Mesothelial cell of epicardium (in vitro differentiated cells): Measurements from ENCODE around the gene MAN1A2. TPM values are rescaled to one million over a fixed set of nuclear protein-coding genes. Genes with fewer than 3 reads are reported as not detected.

Source experiments
- DNase-seq, 2 experiments: peaks; one replicate each; pipeline ENCODE4 v3.0.0; 2021; ENCODE audit warnings: low spot score in 2 of 2; ENCODE audit not compliant: unreplicated experiment in 2 of 2
- H3K27ac Mint-ChIP-seq: 2 replicates; pipeline ENCODE4 v1.8.0; 2021; ENCODE audit warnings: mixed read lengths
- H3K27me3 Mint-ChIP-seq: 2 replicates; pipeline ENCODE4 v1.8.0; 2021; ENCODE audit warnings: low read depth, mixed read lengths
- H3K36me3 Mint-ChIP-seq: 2 replicates; pipeline ENCODE4 v1.8.0; 2021; ENCODE audit warnings: mixed read lengths
- H3K4me1 Mint-ChIP-seq: 2 replicates; pipeline ENCODE4 v1.8.0; 2021; ENCODE audit warnings: mixed read lengths
- H3K4me3 Mint-ChIP-seq: 2 replicates; pipeline ENCODE4 v1.8.0; 2021; ENCODE audit warnings: mild to moderate bottlenecking, moderate library complexity, mixed read lengths
- H3K9me3 Mint-ChIP-seq: 2 replicates; pipeline ENCODE4 v1.8.0; 2021; ENCODE audit warnings: mixed read lengths
- total RNA-seq: library from RNA; stranded (reverse); gene quantifications from 3 replicates; pipeline ENCODE4 v1.2.1, GENCODE V29; 2021
- TF ChIP-seq, protein P1 (sequence below): fragments of 200-600 bp; sonication (generic); IDR thresholded peaks from one replicate; pipeline ENCODE4 v1.5.0; 2021; ENCODE audit warnings: antibody characterized with exemption; ENCODE audit not compliant: unreplicated experiment

The MAN1A2 gene
- total RNA-seq, 1 donor from 2014 or later, result 55.1 TPM

DNA sequence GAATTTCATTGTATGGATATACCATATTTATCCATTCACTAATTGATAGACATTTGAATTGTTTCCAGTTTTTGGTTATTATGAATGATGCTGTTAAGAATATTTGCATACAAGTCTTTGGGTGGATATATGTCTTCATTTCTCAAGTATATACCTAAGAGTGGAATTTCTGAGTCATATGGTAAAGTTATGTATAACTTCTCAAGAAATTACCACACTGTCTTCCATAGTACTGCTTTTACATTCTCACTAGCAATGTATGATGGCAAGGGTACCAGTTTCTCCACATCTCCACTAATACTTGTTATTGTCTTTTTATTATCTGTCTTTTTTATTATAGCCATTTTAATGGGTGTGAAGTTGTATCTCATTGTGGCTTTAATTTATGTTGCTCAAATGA is 164.0 kb downstream of the MAN1A2 start:
- H3K9me3 Mint-ChIP-seq, result no peaks in the 10 kb centered on the region
- no peak overlapping the region for H3K4me3 Mint-ChIP-seq
- peaks cover 4% of the 10 kb centered on the region for H3K36me3 Mint-ChIP-seq
- no peak for DNase-seq
- H3K4me1 Mint-ChIP-seq, result no peaks in the 10 kb centered on the region
- TF ChIP-seq, protein P1, sequence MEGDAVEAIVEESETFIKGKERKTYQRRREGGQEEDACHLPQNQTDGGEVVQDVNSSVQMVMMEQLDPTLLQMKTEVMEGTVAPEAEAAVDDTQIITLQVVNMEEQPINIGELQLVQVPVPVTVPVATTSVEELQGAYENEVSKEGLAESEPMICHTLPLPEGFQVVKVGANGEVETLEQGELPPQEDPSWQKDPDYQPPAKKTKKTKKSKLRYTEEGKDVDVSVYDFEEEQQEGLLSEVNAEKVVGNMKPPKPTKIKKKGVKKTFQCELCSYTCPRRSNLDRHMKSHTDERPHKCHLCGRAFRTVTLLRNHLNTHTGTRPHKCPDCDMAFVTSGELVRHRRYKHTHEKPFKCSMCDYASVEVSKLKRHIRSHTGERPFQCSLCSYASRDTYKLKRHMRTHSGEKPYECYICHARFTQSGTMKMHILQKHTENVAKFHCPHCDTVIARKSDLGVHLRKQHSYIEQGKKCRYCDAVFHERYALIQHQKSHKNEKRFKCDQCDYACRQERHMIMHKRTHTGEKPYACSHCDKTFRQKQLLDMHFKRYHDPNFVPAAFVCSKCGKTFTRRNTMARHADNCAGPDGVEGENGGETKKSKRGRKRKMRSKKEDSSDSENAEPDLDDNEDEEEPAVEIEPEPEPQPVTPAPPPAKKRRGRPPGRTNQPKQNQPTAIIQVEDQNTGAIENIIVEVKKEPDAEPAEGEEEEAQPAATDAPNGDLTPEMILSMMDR, result no peak
- no peaks in the 10 kb centered on the region for H3K27me3 Mint-ChIP-seq
- H3K27ac Mint-ChIP-seq, result no peak overlapping the region

DNA sequence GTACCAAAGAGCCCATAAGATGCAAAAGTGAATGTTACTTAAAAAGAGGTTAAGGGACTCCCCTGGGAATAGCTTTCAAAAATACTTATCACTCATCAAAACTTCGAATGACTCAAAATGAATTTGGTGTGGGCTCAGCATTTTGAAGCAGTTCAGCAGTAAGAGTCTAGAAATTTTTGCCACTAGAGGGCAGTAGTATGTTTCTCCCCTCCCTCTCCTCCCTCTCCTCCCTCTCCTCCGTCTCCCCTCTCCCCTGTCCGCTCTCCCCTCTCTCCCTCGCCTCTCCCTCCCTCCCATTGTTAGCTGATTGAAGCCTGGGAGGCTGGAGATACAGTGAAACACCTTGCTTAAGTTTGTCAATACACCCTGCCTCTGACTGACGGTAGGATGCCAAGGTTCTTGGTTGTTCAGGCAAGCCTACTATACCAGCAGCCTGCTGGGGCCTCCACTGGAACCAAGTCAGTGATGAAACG is 167.8 kb downstream of the MAN1A2 start:
- DNase-seq, result no peak
- Mint-ChIP-seq H3K4me3 (no peak overlapping the region), H3K27me3 (peaks cover 2% of the 10 kb centered on the region), H3K27ac (no peak overlapping the region), H3K36me3 (no peaks in the 10 kb centered on the region), H3K4me1 (no peaks in the 10 kb centered on the region), H3K9me3 (no peaks in the 10 kb centered on the region)
- TF ChIP-seq, protein P1, result peak; percentile 32

DNA sequence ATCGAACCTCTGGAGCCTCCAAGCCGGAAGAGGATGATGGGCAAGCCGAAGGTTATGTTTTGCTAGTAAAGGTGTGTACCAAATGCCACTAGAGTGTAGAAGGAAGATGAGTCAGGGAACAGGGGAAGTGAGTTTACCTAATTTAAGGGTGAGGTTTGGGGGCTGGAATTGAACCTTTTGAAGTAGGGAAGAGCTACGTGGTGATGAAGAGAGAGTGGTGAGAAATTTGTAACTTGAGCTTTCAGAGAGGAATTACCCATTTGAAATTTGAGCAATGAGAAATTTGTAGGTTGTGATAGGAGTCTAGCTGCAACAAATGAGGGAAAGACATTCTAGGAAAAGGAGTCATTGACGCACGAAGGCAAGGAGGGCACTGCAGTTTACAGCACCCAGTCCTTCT is 168.6 kb downstream of the MAN1A2 start:
- TF ChIP-seq, protein P1, result no peak
- no peak overlapping the region for H3K27ac Mint-ChIP-seq

DNA sequence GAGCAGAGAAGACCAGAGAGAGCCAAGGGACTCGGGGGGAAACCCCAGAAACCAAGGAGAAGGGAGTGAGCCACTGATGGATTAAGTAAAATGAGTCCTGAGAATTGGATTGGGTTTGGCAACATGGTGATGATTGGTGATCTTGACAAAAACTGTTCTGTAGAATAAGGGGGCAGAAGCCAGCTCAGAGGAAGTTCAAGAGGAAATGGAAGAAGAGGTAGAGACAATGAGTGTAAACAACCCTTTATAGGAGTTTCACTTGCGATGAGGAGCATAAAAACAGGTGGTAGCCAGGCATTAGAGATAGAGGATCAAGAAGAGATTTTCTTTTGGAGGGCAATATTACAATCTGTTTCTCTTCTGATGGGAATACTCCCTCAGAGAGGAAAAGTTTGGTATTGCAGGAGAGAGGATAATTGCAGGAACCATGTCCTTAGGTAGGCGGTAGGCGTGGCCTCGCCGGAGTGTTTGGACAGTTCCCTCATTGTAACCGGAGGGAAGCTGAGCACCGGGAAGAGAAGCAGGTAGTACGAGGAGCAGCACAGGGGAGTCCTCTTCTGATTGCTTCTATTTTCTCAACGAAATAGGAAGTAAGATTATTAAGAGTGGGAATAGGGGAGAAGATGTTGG is 170.2 kb downstream of the MAN1A2 start:
- no peak overlapping the region for H3K4me3 Mint-ChIP-seq
- peaks cover 2% of the 10 kb centered on the region for H3K27me3 Mint-ChIP-seq
- no peaks in the 10 kb centered on the region for H3K36me3 Mint-ChIP-seq
- no peak overlapping the region for H3K27ac Mint-ChIP-seq
- no peak for DNase-seq
- TF ChIP-seq, protein P1, result no peak
- no peaks in the 10 kb centered on the region for H3K4me1 Mint-ChIP-seq
- H3K9me3 Mint-ChIP-seq, result no peaks in the 10 kb centered on the region

More for the DNA sequence above, 168.6 kb downstream of the MAN1A2 start:
- peaks cover 2% of the 10 kb centered on the region for H3K27me3 Mint-ChIP-seq
- DNase-seq, result no peak
- no peaks in the 10 kb centered on the region for H3K36me3 Mint-ChIP-seq
- H3K9me3 Mint-ChIP-seq, result no peaks in the 10 kb centered on the region
- no peaks in the 10 kb centered on the region for H3K4me1 Mint-ChIP-seq
- H3K4me3 Mint-ChIP-seq, result no peak overlapping the region

DNA sequence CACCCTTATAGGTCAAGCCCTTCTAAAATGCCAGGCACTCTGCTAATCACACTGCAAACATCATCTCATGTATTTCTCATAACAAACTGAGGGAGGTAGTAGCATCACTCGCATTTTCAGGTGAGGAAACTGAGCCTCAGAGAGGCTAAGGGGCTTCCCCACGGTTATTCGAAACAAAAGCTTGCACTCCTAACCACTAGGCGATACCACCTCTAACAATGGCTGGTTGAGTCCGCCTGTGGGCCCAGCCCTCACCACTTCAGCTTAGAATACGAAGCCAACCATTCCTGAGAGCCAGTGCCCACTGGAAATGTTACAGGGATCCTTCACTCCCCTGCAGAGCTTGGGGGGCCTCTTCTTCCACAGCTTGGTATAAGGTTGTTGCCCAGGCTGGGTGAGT is 173.3 kb downstream of the MAN1A2 start:
- no peak for DNase-seq
- TF ChIP-seq, protein P1, result no peak
- Mint-ChIP-seq H3K36me3 (no peaks in the 10 kb centered on the region), H3K4me3 (no peak overlapping the region), H3K4me1 (peaks cover 7% of the 10 kb centered on the region), H3K9me3 (no peaks in the 10 kb centered on the region), H3K27me3 (peaks cover 2% of the 10 kb centered on the region), H3K27ac (no peak overlapping the region)
